Activated T-helper 9 cell treated with anti-CD3 and anti-CD28 coated beads, Interleukin-2, amount 50 U/mL, for 16 hours (primary cell): ENCODE data around the gene S1PR2.
"Not testable (repeated sequence)": the region's sequence is repeated elsewhere in the genome, so short reads cannot be mapped to it uniquely, and the experiment has no call there.

Experiments
- DNase-seq: peaks from one replicate; pipeline ENCODE4 v3.0.0-alpha.2; 2020; ENCODE audit warnings: low read depth

The S1PR2 gene

GRCh38 chr19:10190026-10190425, 41.1 kb downstream of the S1PR2 start:
- no peak for DNase-seq

- no peak for DNase-seq
Observed at GRCh38 chr19:10189616-10190015, 41.5 kb downstream of the S1PR2 start.

- no peak for DNase-seq
Observed at GRCh38 chr19:10187315-10187714, 43.8 kb downstream of the S1PR2 start.

GRCh38 chr19:10184636-10185035, 46.5 kb downstream of the S1PR2 start:
- no peak for DNase-seq

GRCh38 chr19:10183926-10184325, 47.2 kb downstream of the S1PR2 start:
- DNase-seq, result no peak

GRCh38 chr19:10182847-10183246, 48.3 kb downstream of the S1PR2 start:
- DNase-seq, result no peak

GRCh38 chr19:10182076-10182475, 49.1 kb downstream of the S1PR2 start:
- DNase-seq, result no peak

GRCh38 chr19:10180459-10180858, 50.7 kb downstream of the S1PR2 start:
- DNase-seq, result no peak

- DNase-seq, result not testable (repeated sequence)
Observed at GRCh38 chr19:10180024-10180423, 51.1 kb downstream of the S1PR2 start.

GRCh38 chr19:10173527-10173926, 57.6 kb downstream of the S1PR2 start:
- DNase-seq, result no peak
